Esophagus muscularis mucosa (tissue), 4 donors: ENCODE measurements around the gene PACRG. TPM values are rescaled to one million over a fixed set of nuclear protein-coding genes. Genes with fewer than 3 reads are reported as not detected.

Source experiments
- DNase-seq: peaks from one replicate; pipeline ENCODE4 v3.0.0-alpha.2; 2017; ENCODE audit errors: extremely low spot score
- H3K27ac ChIP-seq, 4 donors: fragments of 200-600 bp; sonication (generic); replicated peaks in 1 of 4; 1 replicate in 3 of 4; 2 replicates in 1 of 4; pipeline ENCODE4 v1.5.1; 2016 to 2019; ENCODE audit warnings: mild to moderate bottlenecking in 1 of 4
- H3K27me3 ChIP-seq, 4 donors: fragments of 200-600 bp; sonication (generic); one replicate each; pipeline versions ENCODE4 v1.5.1 to v1.6.0; 2016 to 2019
- H3K36me3 ChIP-seq, 4 donors: fragments of 200-600 bp; sonication (generic); one replicate each; pipeline ENCODE4 v1.5.1; 2016 to 2019
- H3K4me1 ChIP-seq, 4 donors: fragments of 200-600 bp; sonication (generic); one replicate each; pipeline ENCODE4 v1.5.1; 2016 to 2019
- H3K4me3 ChIP-seq, 4 donors: fragments of 200-600 bp; sonication (generic); 1 replicate in 2 of 4; 2 replicates in 2 of 4; pipeline ENCODE4 v1.5.1; 2016 to 2019; ENCODE audit warnings: mild to moderate bottlenecking in 4 of 4, moderate library complexity in 1 of 4
- H3K9me3 ChIP-seq, 4 donors: fragments of 200-600 bp; sonication (generic); 1 replicate in 3 of 4; 2 replicates in 1 of 4; pipeline ENCODE4 v1.5.1; 2016 to 2019
- CTCF ChIP-seq, 3 experiments: fragments of 200-600 bp in 2 of 3; fragments of 450-650 bp in 1 of 3; sonication (generic) in 2 of 3; IDR thresholded peaks; one replicate each; pipeline ENCODE4 v1.5.1; 2017 to 2019; ENCODE audit warnings: antibody characterized with exemption in 3 of 3, mild to moderate bottlenecking in 2 of 3, moderate library complexity in 1 of 3
- EP300 ChIP-seq: sonication (generic); formaldehyde crosslinking; IDR thresholded peaks from one replicate; pipeline ENCODE4 v1.6.1; 2017; ENCODE audit warnings: antibody characterized with exemption
- POLR2A ChIP-seq: fragments of 450-650 bp; IDR thresholded peaks from one replicate; pipeline ENCODE4 v1.6.1; 2017; ENCODE audit warnings: antibody characterized with exemption, moderate library complexity, mild to moderate bottlenecking, low read depth
- POLR2AphosphoS5 ChIP-seq, 2 donors: sonication (generic); formaldehyde crosslinking; IDR thresholded peaks; one replicate each; pipeline ENCODE4 v1.6.1; 2017; ENCODE audit warnings: antibody characterized with exemption in 2 of 2
- WGBS: methylation state at CpG from one replicate; pipeline ENCODE4 v1.1.5; 2018; 5-methylcytosine and 5-hydroxymethylcytosine counted together
- intact Hi-C: fragments of 100-400 bp; cut with DNase I; formaldehyde crosslinking; loops from one replicate; pipeline ENCODE4 v1.15.1; 2023
- total RNA-seq, 4 donors: library from RNA; depleted of rRNA; stranded (reverse); fragments of >200 nt; gene quantifications; one replicate each; pipeline versions ENCODE4 v1.1.0 to v1.2.1, GENCODE V29; 2016

Gene PACRG
- total RNA-seq, 4 donors from 2014 or later, result 1.3 to 3.5 (median 1.8) TPM; not detected in 1

- intact Hi-C loops, result no loop called here
- WGBS, result 70% methylated on average over 1 of the region's 1 CpG
- TF ChIP-seq POLR2AphosphoS5 (IDR thresholded peaks at IDR 0.05) (no peak), POLR2A (no peak), EP300 (no peak), CTCF (IDR thresholded peaks at IDR 0.05) (no peak)
Measured at GRCh38 chr6:163281634-163282033, 553.9 kb downstream of the PACRG start.

GRCh38 chr6:163282672-163283071, 554.9 kb downstream of the PACRG start:
- DNase-seq, result no peak
- Histone ChIP-seq H3K4me3 (no peak overlapping the region), H3K9me3 (no peaks in the 10 kb centered on the region), H3K27ac (no peak overlapping the region), H3K4me1 (no peaks in the 10 kb centered on the region), H3K27me3 (no peaks in the 10 kb centered on the region), H3K36me3 (no peaks in the 10 kb centered on the region)
- TF ChIP-seq POLR2AphosphoS5 (IDR thresholded peaks at IDR 0.05) (no peak), EP300 (no peak), CTCF (IDR thresholded peaks at IDR 0.05) (no peak), POLR2A (no peak)
- intact Hi-C loops, result no loop called here

More at GRCh38 chr6:163281634-163282033, 553.9 kb downstream of the PACRG start:
- H3K27me3 ChIP-seq, result no peaks in the 10 kb centered on the region
- no peaks in the 10 kb centered on the region for H3K9me3 ChIP-seq
- H3K4me1 ChIP-seq, result no peaks in the 10 kb centered on the region
- no peaks in the 10 kb centered on the region for H3K36me3 ChIP-seq
- H3K27ac ChIP-seq, result no peak overlapping the region
- no peak overlapping the region for H3K4me3 ChIP-seq
- DNase-seq, result no peak

- H3K9me3 ChIP-seq, result no peaks in the 10 kb centered on the region
- no peak for TF ChIP-seq POLR2A
- no peak for TF ChIP-seq CTCF (IDR thresholded peaks at IDR 0.05)
- TF ChIP-seq EP300, result no peak
- TF ChIP-seq POLR2AphosphoS5 (IDR thresholded peaks at IDR 0.05), result no peak
- no peaks in the 10 kb centered on the region for H3K27me3 ChIP-seq
- H3K4me3 ChIP-seq, result no peak overlapping the region
- H3K36me3 ChIP-seq, result no peaks in the 10 kb centered on the region
- WGBS, result 56% methylated on average over 5 of the region's 5 CpGs
- no peaks in the 10 kb centered on the region for H3K4me1 ChIP-seq
- H3K27ac ChIP-seq, result no peak overlapping the region
- no peak for DNase-seq
- intact Hi-C loops, result no loop called here
Measured at GRCh38 chr6:163284151-163284550, 556.4 kb downstream of the PACRG start.

- DNase-seq, result no peak
- no peak for TF ChIP-seq POLR2A
- no peak for TF ChIP-seq POLR2AphosphoS5 (IDR thresholded peaks at IDR 0.05)
- Histone ChIP-seq H3K4me1 (no peaks in the 10 kb centered on the region), H3K9me3 (no peaks in the 10 kb centered on the region), H3K4me3 (no peak overlapping the region), H3K27me3 (no peaks in the 10 kb centered on the region), H3K36me3 (no peaks in the 10 kb centered on the region), H3K27ac (no peak overlapping the region)
- 73% methylated on average over 7 of the region's 7 CpGs for WGBS
- intact Hi-C loops, result no loop called here
Measured at GRCh38 chr6:163285691-163286090, 557.9 kb downstream of the PACRG start.

- no peak for DNase-seq
- TF ChIP-seq POLR2AphosphoS5 (IDR thresholded peaks at IDR 0.05) (no peak), EP300 (no peak), CTCF (IDR thresholded peaks at IDR 0.05) (no peak), POLR2A (no peak)
- Histone ChIP-seq H3K4me3 (no peak overlapping the region), H3K4me1 (no peaks in the 10 kb centered on the region), H3K9me3 (no peaks in the 10 kb centered on the region), H3K36me3 (no peaks in the 10 kb centered on the region), H3K27ac (no peak overlapping the region), H3K27me3 (no peaks in the 10 kb centered on the region)
- WGBS, result 95% methylated on average over 8 of the region's 8 CpGs
- intact Hi-C loops, result no loop called here
Measured at GRCh38 chr6:163287626-163288025, 559.9 kb downstream of the PACRG start.
